ENCODE results near the gene MRPL9.

MRPL9 gene

GRCh38 chr1:151802372-151802771, 39.1 kb upstream of the MRPL9 start:
- H3K27me3 ChIP-seq (ENCODE audit: control insufficient read depth, insufficient read depth, low read length) = peaks cover 12% of the 10 kb centered on the region; the same call in 1 of the 2 replicates
- H3K36me3 ChIP-seq (ENCODE audit: control insufficient read depth, insufficient read depth, low read length) = no peaks in the 10 kb centered on the region
- H3K9me3 ChIP-seq (ENCODE audit: control insufficient read depth, insufficient read depth, low read depth, low read length) = no peaks in the 10 kb centered on the region
- no peak overlapping the region for H3K27ac ChIP-seq (ENCODE audit: low read depth, low read length)
- peaks cover 11% of the 10 kb centered on the region; the same call in 1 of the 2 replicates for H3K4me1 ChIP-seq (ENCODE audit: control insufficient read depth, insufficient read depth, low read length)
- H3K9ac ChIP-seq (ENCODE audit: low read length) = no peak overlapping the region
- H3K4me3 ChIP-seq (ENCODE audit: low read depth, low read length) = no peak overlapping the region

GRCh38 chr1:151801846-151802245, 38.5 kb upstream of the MRPL9 start:
- Histone ChIP-seq H3K9me3 (ENCODE audit: control insufficient read depth, insufficient read depth, low read depth, low read length) (no peaks in the 10 kb centered on the region), H3K4me1 (ENCODE audit: control insufficient read depth, insufficient read depth, low read length) (peaks cover 11% of the 10 kb centered on the region; the same call in 1 of the 2 replicates), H3K4me3 (ENCODE audit: low read depth, low read length) (no peak overlapping the region), H3K36me3 (ENCODE audit: control insufficient read depth, insufficient read depth, low read length) (no peaks in the 10 kb centered on the region), H3K27me3 (ENCODE audit: control insufficient read depth, insufficient read depth, low read length) (peaks cover 12% of the 10 kb centered on the region; the same call in 1 of the 2 replicates), H3K27ac (ENCODE audit: low read depth, low read length) (no peak overlapping the region), H3K9ac (ENCODE audit: low read length) (no peak overlapping the region)

GRCh38 chr1:151801310-151801820, 38.1 kb upstream of the MRPL9 start:
- Histone ChIP-seq H3K36me3 (ENCODE audit: control insufficient read depth, insufficient read depth, low read length) (no peaks in the 10 kb centered on the region), H3K9me3 (ENCODE audit: control insufficient read depth, insufficient read depth, low read depth, low read length) (no peaks in the 10 kb centered on the region), H3K27ac (ENCODE audit: low read depth, low read length) (no peak overlapping the region), H3K27me3 (ENCODE audit: control insufficient read depth, insufficient read depth, low read length) (peaks cover 8% of the 10 kb centered on the region; the same call in 1 of the 2 replicates), H3K4me3 (ENCODE audit: low read depth, low read length) (no peak overlapping the region), H3K4me1 (ENCODE audit: control insufficient read depth, insufficient read depth, low read length) (peaks cover 11% of the 10 kb centered on the region; the same call in 1 of the 2 replicates), H3K9ac (ENCODE audit: low read length) (no peak overlapping the region)

- Histone ChIP-seq H3K27ac (ENCODE audit: low read depth, low read length) (no peak overlapping the region), H3K9ac (ENCODE audit: low read length) (no peak overlapping the region), H3K4me1 (ENCODE audit: control insufficient read depth, insufficient read depth, low read length) (peaks cover 11% of the 10 kb centered on the region; the same call in 1 of the 2 replicates), H3K36me3 (ENCODE audit: control insufficient read depth, insufficient read depth, low read length) (no peaks in the 10 kb centered on the region), H3K9me3 (ENCODE audit: control insufficient read depth, insufficient read depth, low read depth, low read length) (no peaks in the 10 kb centered on the region), H3K27me3 (ENCODE audit: control insufficient read depth, insufficient read depth, low read length) (peaks cover 6% of the 10 kb centered on the region; the same call in 1 of the 2 replicates), H3K4me3 (ENCODE audit: low read depth, low read length) (no peak overlapping the region)
Measured at GRCh38 chr1:151800830-151801229, 37.5 kb upstream of the MRPL9 start.

- no peaks in the 10 kb centered on the region for H3K36me3 ChIP-seq (ENCODE audit: control insufficient read depth, insufficient read depth, low read length)
- H3K4me3 ChIP-seq (ENCODE audit: low read depth, low read length) = no peak overlapping the region
- H3K27ac ChIP-seq (ENCODE audit: low read depth, low read length) = no peak overlapping the region
- H3K9me3 ChIP-seq (ENCODE audit: control insufficient read depth, insufficient read depth, low read depth, low read length) = no peaks in the 10 kb centered on the region
- peaks cover 6% of the 10 kb centered on the region; the same call in 1 of the 2 replicates for H3K27me3 ChIP-seq (ENCODE audit: control insufficient read depth, insufficient read depth, low read length)
- H3K9ac ChIP-seq (ENCODE audit: low read length) = no peak overlapping the region
- peaks cover 11% of the 10 kb centered on the region; the same call in 1 of the 2 replicates for H3K4me1 ChIP-seq (ENCODE audit: control insufficient read depth, insufficient read depth, low read length)
Measured at GRCh38 chr1:151799179-151800022, 36.1 kb upstream of the MRPL9 start.

- Histone ChIP-seq H3K4me1 (ENCODE audit: control insufficient read depth, insufficient read depth, low read length) (peaks cover 11% of the 10 kb centered on the region; the same call in 1 of the 2 replicates), H3K27ac (ENCODE audit: low read depth, low read length) (no peak overlapping the region), H3K27me3 (ENCODE audit: control insufficient read depth, insufficient read depth, low read length) (peaks cover 6% of the 10 kb centered on the region; the same call in 1 of the 2 replicates), H3K9ac (ENCODE audit: low read length) (no peak overlapping the region), H3K36me3 (ENCODE audit: control insufficient read depth, insufficient read depth, low read length) (no peaks in the 10 kb centered on the region), H3K4me3 (ENCODE audit: low read depth, low read length) (no peak overlapping the region), H3K9me3 (ENCODE audit: control insufficient read depth, insufficient read depth, low read depth, low read length) (no peaks in the 10 kb centered on the region)
Measured at GRCh38 chr1:151798571-151798970, 35.3 kb upstream of the MRPL9 start.

GRCh38 chr1:151790940-151791651, 27.8 kb upstream of the MRPL9 start:
- Histone ChIP-seq H3K9me3 (ENCODE audit: control insufficient read depth, insufficient read depth, low read depth, low read length) (no peaks in the 10 kb centered on the region), H3K27ac (ENCODE audit: low read depth, low read length) (no peak overlapping the region), H3K27me3 (ENCODE audit: control insufficient read depth, insufficient read depth, low read length) (peaks cover 8% of the 10 kb centered on the region; the same call in 1 of the 2 replicates), H3K9ac (ENCODE audit: low read length) (peak overlapping the region; percentile 50), H3K4me1 (ENCODE audit: control insufficient read depth, insufficient read depth, low read length) (no peaks in the 10 kb centered on the region), H3K4me3 (ENCODE audit: low read depth, low read length) (peak overlapping the region; percentile 76), H3K36me3 (ENCODE audit: control insufficient read depth, insufficient read depth, low read length) (no peaks in the 10 kb centered on the region)

- Histone ChIP-seq H3K9ac (ENCODE audit: low read length) (peak within 1 kb of the TSS; percentile 50), H3K4me1 (ENCODE audit: control insufficient read depth, insufficient read depth, low read length) (no peaks in the 10 kb centered on the region), H3K27ac (ENCODE audit: low read depth, low read length) (no peak within 1 kb of the TSS), H3K9me3 (ENCODE audit: control insufficient read depth, insufficient read depth, low read depth, low read length) (no peaks in the 10 kb centered on the region), H3K27me3 (ENCODE audit: control insufficient read depth, insufficient read depth, low read length) (peaks cover 8% of the 10 kb centered on the region; the same call in 1 of the 2 replicates), H3K36me3 (ENCODE audit: control insufficient read depth, insufficient read depth, low read length) (no peaks in the 10 kb centered on the region), H3K4me3 (ENCODE audit: low read depth, low read length) (peak within 1 kb of the TSS; percentile 77)
Measured at GRCh38 chr1:151790071-151790939, 27.0 kb upstream of the MRPL9 start, which contains the start of gene TDRKH. TSS of gene TDRKH (minus strand) at chr1:151790500. CDS start at chr1:151783022, 7,478 bp downstream.

- peaks cover 8% of the 10 kb centered on the region; the same call in 1 of the 2 replicates for H3K27me3 ChIP-seq (ENCODE audit: control insufficient read depth, insufficient read depth, low read length)
Measured at GRCh38 chr1:151787689-151788088, 24.4 kb upstream of the MRPL9 start.

GRCh38 chr1:151783796-151784195, 20.5 kb upstream of the MRPL9 start:
- Histone ChIP-seq H3K9ac (ENCODE audit: low read length) (no peak overlapping the region), H3K27me3 (ENCODE audit: control insufficient read depth, insufficient read depth, low read length) (no peaks in the 10 kb centered on the region), H3K36me3 (ENCODE audit: control insufficient read depth, insufficient read depth, low read length) (peaks cover 13% of the 10 kb centered on the region), H3K4me3 (ENCODE audit: low read depth, low read length) (no peak overlapping the region), H3K9me3 (ENCODE audit: control insufficient read depth, insufficient read depth, low read depth, low read length) (no peaks in the 10 kb centered on the region), H3K27ac (ENCODE audit: low read depth, low read length) (no peak overlapping the region), H3K4me1 (ENCODE audit: control insufficient read depth, insufficient read depth, low read length) (no peaks in the 10 kb centered on the region)

More at GRCh38 chr1:151787689-151788088, 24.4 kb upstream of the MRPL9 start:
- Histone ChIP-seq H3K9ac (ENCODE audit: low read length) (no peak overlapping the region), H3K36me3 (ENCODE audit: control insufficient read depth, insufficient read depth, low read length) (no peaks in the 10 kb centered on the region), H3K4me1 (ENCODE audit: control insufficient read depth, insufficient read depth, low read length) (no peaks in the 10 kb centered on the region), H3K4me3 (ENCODE audit: low read depth, low read length) (no peak overlapping the region), H3K27ac (ENCODE audit: low read depth, low read length) (no peak overlapping the region), H3K9me3 (ENCODE audit: control insufficient read depth, insufficient read depth, low read depth, low read length) (no peaks in the 10 kb centered on the region)

Data from HUES6 (cell line).